ENCODE data around the gene ADI1. TPM values are rescaled to one million over a fixed set of nuclear protein-coding genes. Genes with fewer than 3 reads are reported as not detected.

Gene ADI1
- total RNA-seq, 2 experiments from 2014 or later = 28.4 to 30.2 TPM

- Histone ChIP-seq H3K27me3 (ENCODE audit: control insufficient read depth in 1 of 2, insufficient read depth in 2 of 2, low read length in 2 of 2) (no peaks in the 10 kb centered on the region), H3K9me3 (ENCODE audit: control insufficient read depth in 1 of 2, insufficient read depth in 1 of 2, low read length in 2 of 2) (no peaks in the 10 kb centered on the region), H3K4me1 (ENCODE audit: insufficient read depth, low read length) (no peaks in the 10 kb centered on the region), H3K27ac (ENCODE audit: low read depth in 1 of 2, low read length in 2 of 2) (no peak overlapping the region), H3K36me3 (ENCODE audit: insufficient read depth, low read length) (no peaks in the 10 kb centered on the region), H3K4me3 (ENCODE audit: low read length) (no peak overlapping the region)
- intact Hi-C loops (cut with DNase I, micrococcal nuclease) = no loop called here
- Mint-ChIP-seq H3K4me1 (ENCODE audit: low read depth) (no peaks in the 10 kb centered on the region), H3K27me3 (no peaks in the 10 kb centered on the region), H3K27ac (no peak overlapping the region), H3K9me3 (no peaks in the 10 kb centered on the region), H3K4me3 (no peak overlapping the region), H3K36me3 (ENCODE audit: low read depth) (no peaks in the 10 kb centered on the region)
- ChIA-PET CTCF (no interaction called here), POLR2A (no interaction called here)
- DNase-seq (no peak), ATAC-seq (ENCODE audit: poor library complexity) (no peak)
- TF ChIP-seq CTCF (IDR thresholded peaks at IDR 0.05) = no peak
Observed at GRCh38 chr2:3529316-3530025, 10.1 kb upstream of the ADI1 start.

DNA sequence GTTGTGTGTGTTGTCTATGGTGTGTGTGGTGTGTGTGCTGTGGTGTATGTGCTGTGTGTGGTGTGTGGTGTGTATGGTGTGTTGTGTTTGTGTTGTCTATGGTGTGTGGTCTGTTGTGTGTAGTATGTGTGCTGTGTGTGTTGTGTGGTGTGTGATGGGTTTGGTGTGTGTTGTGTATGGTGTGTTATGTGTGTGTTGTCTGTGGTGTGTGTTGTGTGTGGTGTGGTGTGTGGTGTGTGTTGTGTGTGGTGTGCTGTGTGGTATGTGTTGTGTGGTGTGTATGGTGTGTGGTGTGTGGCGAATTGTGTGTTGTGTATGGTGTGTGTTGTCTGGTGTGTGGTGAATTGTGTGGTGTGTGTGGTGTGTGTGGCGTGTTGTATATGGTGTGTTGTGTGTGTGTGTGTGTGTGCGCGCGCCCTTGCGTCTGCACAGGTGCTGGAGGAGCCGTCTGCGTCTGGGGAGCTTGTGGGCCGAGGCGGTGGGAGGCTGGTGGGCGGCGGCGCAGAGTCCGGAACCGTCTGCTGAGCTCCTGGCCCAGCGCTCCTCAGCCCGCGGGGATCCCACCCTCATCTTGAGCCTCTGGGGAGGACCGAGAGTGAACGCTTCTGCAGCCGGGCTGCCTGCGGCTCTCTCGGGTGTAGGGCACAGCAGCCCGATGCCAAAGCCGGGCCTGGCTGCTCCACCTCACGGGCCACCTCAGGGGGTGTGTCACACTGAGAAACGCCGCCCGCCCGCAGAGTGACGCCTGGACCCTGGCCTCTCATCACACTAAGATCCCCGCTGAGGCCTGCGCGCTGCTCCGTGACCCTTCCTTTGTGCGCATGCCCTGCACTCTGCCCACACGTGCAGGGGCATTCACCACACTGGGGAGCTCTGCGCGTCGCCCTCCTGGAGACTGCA, 8.8 kb upstream of the ADI1 start:
- Histone ChIP-seq H3K36me3 (ENCODE audit: insufficient read depth, low read length) (no peaks in the 10 kb centered on the region), H3K4me3 (ENCODE audit: low read length) (no peak overlapping the region), H3K27me3 (ENCODE audit: control insufficient read depth in 1 of 2, insufficient read depth in 2 of 2, low read length in 2 of 2) (no peaks in the 10 kb centered on the region), H3K9me3 (ENCODE audit: control insufficient read depth in 1 of 2, insufficient read depth in 1 of 2, low read length in 2 of 2) (no peaks in the 10 kb centered on the region), H3K27ac (ENCODE audit: low read depth in 1 of 2, low read length in 2 of 2) (no peak overlapping the region), H3K4me1 (ENCODE audit: insufficient read depth, low read length) (no peaks in the 10 kb centered on the region)
- H3K4me3 Mint-ChIP-seq = no peak overlapping the region
- no peaks in the 10 kb centered on the region for H3K9me3 Mint-ChIP-seq
- ChIA-PET CTCF (no interaction called here), POLR2A (no interaction called here)
- no peaks in the 10 kb centered on the region for H3K27me3 Mint-ChIP-seq
- no peaks in the 10 kb centered on the region for H3K36me3 Mint-ChIP-seq (ENCODE audit: low read depth)
- intact Hi-C loops (cut with DNase I, micrococcal nuclease) = no loop called here
- no peak for TF ChIP-seq CTCF (IDR thresholded peaks at IDR 0.05)
- DNase-seq (no peak), ATAC-seq (ENCODE audit: poor library complexity) (no peak)
- no peak overlapping the region for H3K27ac Mint-ChIP-seq
- H3K4me1 Mint-ChIP-seq (ENCODE audit: low read depth) = no peaks in the 10 kb centered on the region

DNA sequence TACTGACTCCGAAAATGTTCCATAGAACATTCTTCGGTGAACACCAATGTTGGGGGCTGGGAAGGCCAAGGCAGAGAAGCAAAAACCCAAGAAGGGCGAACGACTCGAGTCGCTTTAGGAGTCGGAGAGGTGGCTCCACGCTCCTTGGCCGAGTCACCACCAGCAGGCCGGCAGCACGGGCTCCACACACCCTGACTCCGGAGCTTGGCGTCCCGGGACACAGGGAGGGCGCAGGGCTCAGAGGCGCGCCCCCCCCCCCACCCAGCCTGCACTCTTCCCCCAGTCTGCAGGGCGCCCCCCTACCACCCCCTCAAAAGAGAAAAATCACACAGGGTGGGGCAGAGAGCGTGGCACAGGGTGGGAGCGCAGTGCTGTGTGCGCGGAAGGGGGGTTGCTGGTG, 7.5 kb upstream of the ADI1 start:
- TF ChIP-seq CTCF (IDR thresholded peaks at IDR 0.05) = no peak
- Histone ChIP-seq H3K4me1 (ENCODE audit: insufficient read depth, low read length) (no peaks in the 10 kb centered on the region), H3K36me3 (ENCODE audit: insufficient read depth, low read length) (no peaks in the 10 kb centered on the region), H3K4me3 (ENCODE audit: low read length) (no peak overlapping the region), H3K27ac (ENCODE audit: low read depth in 1 of 2, low read length in 2 of 2) (no peak overlapping the region), H3K27me3 (ENCODE audit: control insufficient read depth in 1 of 2, insufficient read depth in 2 of 2, low read length in 2 of 2) (no peaks in the 10 kb centered on the region), H3K9me3 (ENCODE audit: control insufficient read depth in 1 of 2, insufficient read depth in 1 of 2, low read length in 2 of 2) (no peaks in the 10 kb centered on the region)
- no peak overlapping the region for H3K4me3 Mint-ChIP-seq
- H3K4me1 Mint-ChIP-seq (ENCODE audit: low read depth) = peaks cover 3% of the 10 kb centered on the region
- ChIA-PET CTCF (no interaction called here), POLR2A (no interaction called here)
- no peaks in the 10 kb centered on the region for H3K27me3 Mint-ChIP-seq
- no peak for ATAC-seq (ENCODE audit: poor library complexity)
- DNase-seq = no peak
- no peaks in the 10 kb centered on the region for H3K36me3 Mint-ChIP-seq (ENCODE audit: low read depth)
- no peaks in the 10 kb centered on the region for H3K9me3 Mint-ChIP-seq
- intact Hi-C loops (cut with DNase I, micrococcal nuclease) = no loop called here
- H3K27ac Mint-ChIP-seq = no peak overlapping the region

All from CD4-positive, alpha-beta T cell (primary cell).